Measurements from ENCODE around the gene DES. TPM values are rescaled to one million over a fixed set of nuclear protein-coding genes. Genes with fewer than 3 reads are reported as not detected.
A peak's percentile ranks its signal among the peaks of the same experiment; 100 is the strongest.

Gene DES
- total RNA-seq, 1 experiment from 2014 or later, result 0.13 TPM

DNA sequence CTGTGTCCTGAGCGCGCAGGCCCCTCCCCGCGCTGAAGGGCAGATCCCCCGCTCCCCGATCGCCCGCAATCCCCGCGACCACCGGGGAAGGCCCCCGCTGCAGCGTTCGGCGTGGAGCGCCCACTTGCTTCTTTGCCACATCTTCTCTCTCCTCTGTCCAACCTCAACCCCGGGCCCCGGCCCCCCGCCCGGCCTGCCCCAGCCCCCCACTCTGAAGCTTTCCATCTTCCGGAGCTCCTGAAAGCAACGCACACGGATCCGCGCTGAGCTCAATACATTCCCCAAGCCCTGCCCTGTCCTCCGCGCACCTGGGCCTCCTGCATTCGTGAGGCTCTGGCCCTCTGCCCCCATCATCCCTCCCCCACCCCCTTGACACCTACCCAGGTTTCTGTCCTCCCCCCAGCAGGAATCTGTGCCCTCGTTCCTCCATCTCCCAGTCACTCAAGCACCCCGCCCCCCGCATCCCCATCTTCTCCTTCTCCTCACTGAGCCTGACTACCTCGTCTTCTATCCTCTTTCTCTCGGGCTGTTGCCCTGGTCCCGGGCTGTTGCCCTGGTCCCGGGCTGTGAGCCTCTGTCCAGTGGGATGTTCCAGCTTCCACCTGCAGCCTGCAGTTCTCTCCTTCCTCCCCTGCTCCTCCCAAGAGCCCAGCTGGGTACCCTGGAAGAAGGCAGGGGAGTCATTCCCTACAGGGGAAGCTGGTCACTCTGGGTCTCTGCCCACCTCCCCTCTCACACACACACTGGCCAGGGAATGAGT, 24.3 kb downstream of the DES start:
- Histone ChIP-seq H3K9me3 (replicated peaks) (no peaks in the 10 kb centered on the region), H3K27ac (no peak overlapping the region), H3K27me3 (replicated peaks) (peaks cover 4% of the 10 kb centered on the region; the same call in 1 of the 2 replicates), H3K4me3 (peak overlapping the region; percentile 45), H3K36me3 (no peaks in the 10 kb centered on the region), H3K4me1 (replicated peaks) (peaks cover 8% of the 10 kb centered on the region)
- DNase-seq (ENCODE audit: low read depth in 1 of 2, low spot score in 2 of 2), result no peak

DNA sequence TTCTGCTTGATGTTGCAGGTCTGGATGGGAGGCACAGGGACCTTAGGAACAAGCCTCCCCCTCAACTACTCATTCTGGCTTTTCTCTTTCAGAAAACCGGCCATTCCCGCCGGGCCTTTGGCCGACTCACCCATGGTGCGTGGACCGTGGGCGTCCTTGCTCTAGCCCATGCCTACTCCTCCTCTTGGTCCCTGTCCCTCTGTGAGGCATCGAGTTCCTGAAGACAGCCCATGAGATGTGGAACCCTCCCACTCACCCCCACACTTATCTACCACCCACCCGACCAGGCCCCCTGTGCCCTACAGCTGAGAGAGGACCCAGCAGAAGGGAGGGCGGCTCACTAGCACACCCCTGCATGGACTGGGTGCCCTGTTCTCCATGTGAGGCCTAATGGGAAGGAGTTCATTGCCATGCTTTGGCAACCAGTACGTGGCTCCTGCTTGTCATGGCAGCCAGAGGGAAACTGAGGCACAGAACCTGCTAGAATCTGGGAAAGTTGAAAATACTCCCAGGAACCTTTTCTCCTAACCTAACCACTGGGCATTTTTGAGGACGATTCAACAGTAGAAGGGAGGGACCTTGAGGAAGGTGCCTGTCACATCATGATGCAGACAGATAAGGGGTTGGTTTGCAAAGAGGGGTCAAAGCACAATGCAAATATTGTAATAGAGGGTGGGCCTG, 25.0 kb downstream of the DES start:
- H3K36me3 ChIP-seq, result no peaks in the 10 kb centered on the region
- no peak for DNase-seq (ENCODE audit: low read depth in 1 of 2, low spot score in 2 of 2)
- H3K4me1 ChIP-seq (replicated peaks), result peaks cover 8% of the 10 kb centered on the region
- H3K4me3 ChIP-seq, result no peak overlapping the region
- no peak overlapping the region for H3K27ac ChIP-seq
- no peaks in the 10 kb centered on the region for H3K9me3 ChIP-seq (replicated peaks)
- H3K27me3 ChIP-seq (replicated peaks), result peaks cover 4% of the 10 kb centered on the region; the same call in 1 of the 2 replicates

DNA sequence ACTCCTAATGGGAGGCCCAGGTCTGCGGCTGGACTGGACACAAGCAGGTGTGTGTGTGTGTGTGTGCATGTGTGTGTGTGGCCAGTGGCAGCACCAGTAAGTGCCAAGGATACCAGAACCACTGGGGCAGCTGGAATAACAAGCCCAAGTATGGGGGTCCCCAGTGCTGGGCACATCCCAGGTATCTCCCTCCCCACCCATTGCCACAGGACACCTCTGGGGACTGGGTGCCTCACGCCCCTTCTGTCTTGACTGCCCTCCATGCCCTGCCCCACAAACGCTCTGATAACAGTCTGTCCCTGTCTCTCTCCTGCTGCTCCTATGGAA, 25.5 kb downstream of the DES start:
- Histone ChIP-seq H3K4me1 (replicated peaks) (peaks cover 8% of the 10 kb centered on the region), H3K27me3 (replicated peaks) (peaks cover 4% of the 10 kb centered on the region; the same call in 1 of the 2 replicates), H3K36me3 (no peaks in the 10 kb centered on the region), H3K9me3 (replicated peaks) (no peaks in the 10 kb centered on the region), H3K4me3 (no peak overlapping the region), H3K27ac (no peak overlapping the region)
- no peak for DNase-seq (ENCODE audit: low read depth in 1 of 2, low spot score in 2 of 2)

DNA sequence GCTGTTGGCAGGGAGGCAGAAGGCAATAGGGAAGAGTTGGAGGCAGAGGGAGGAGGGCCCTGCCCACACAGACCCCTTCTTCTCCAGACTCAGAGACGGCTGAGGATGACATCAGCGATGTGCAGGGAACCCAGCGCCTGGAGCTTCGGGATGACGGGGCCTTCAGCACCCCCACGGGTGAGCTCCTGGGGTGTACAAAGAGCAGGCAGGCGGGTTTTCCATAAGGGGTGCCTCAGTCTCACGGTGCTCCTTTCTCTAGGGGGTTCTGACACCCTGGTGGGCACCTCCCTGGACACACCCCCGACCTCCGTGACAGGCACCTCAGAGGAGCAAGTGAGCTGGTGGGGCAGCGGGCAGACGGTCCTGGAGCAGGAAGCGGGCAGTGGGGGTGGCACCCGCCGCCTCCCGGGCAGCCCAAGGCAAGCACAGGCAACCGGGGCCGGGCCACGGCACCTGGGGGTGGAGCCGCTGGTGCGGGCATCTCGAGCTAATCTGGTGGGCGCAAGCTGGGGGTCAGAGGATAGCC, 26.5 kb downstream of the DES start:
- Histone ChIP-seq H3K27ac (no peak overlapping the region), H3K9me3 (replicated peaks) (no peaks in the 10 kb centered on the region), H3K36me3 (no peaks in the 10 kb centered on the region), H3K4me3 (no peak overlapping the region), H3K27me3 (replicated peaks) (peaks cover 4% of the 10 kb centered on the region; the same call in 1 of the 2 replicates), H3K4me1 (replicated peaks) (peaks cover 8% of the 10 kb centered on the region)
- DNase-seq (ENCODE audit: low read depth in 1 of 2, low spot score in 2 of 2), result no peak

DNA sequence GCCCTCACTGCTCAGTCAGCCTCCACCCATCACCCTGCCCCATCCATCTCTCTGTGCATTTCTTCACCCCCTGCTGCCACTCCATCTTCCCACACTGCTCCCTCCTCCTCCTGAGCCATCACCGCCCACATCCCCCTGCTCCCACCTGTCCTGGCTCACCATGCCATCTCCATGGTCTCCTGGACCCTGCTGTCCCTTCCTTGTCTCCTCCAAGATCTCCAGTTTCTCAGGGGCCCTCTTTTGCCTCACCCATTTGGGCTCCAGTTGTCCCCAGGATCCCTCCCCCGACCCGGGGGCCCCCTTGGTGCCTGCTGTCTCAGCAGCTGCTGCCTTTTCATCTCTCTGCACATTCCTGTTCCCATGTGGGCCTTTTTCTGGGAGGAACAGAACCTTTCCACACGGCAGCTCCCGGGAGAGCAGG, 27.1 kb downstream of the DES start:
- no peak overlapping the region for H3K27ac ChIP-seq
- no peak for DNase-seq (ENCODE audit: low read depth in 1 of 2, low spot score in 2 of 2)
- no peak overlapping the region for H3K4me3 ChIP-seq
- H3K36me3 ChIP-seq, result no peaks in the 10 kb centered on the region
- no peaks in the 10 kb centered on the region for H3K9me3 ChIP-seq (replicated peaks)
- peaks cover 8% of the 10 kb centered on the region for H3K4me1 ChIP-seq (replicated peaks)
- H3K27me3 ChIP-seq (replicated peaks), result peaks cover 4% of the 10 kb centered on the region; the same call in 1 of the 2 replicates

DNA sequence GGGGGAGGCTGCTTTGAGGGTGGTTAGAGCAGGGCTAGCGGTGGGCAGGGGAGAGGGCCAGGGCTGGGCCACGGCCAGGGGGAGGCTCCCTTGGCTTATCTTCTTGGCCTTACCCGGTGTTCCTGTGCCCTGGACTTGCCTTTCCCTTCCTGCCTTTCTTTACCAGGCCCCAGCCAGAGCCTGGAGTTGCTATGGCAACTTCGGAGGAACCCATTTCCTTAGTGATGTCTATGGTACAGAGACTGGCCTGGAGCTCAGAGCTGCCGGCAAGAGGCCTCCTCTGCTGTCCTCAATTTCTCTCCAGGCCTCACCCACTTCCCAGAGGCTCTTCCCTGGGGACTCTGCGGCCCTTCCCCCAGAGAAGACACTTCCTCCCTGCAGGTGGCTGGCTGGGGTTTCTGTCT, 27.9 kb downstream of the DES start:
- Histone ChIP-seq H3K27me3 (replicated peaks) (no peaks in the 10 kb centered on the region), H3K27ac (no peak overlapping the region), H3K9me3 (replicated peaks) (no peaks in the 10 kb centered on the region), H3K4me1 (replicated peaks) (peaks cover 6% of the 10 kb centered on the region), H3K4me3 (no peak overlapping the region), H3K36me3 (no peaks in the 10 kb centered on the region)
- peak in 1 of 2 experiments; percentile 43 for DNase-seq (ENCODE audit: low read depth in 1 of 2, low spot score in 2 of 2)

DNA sequence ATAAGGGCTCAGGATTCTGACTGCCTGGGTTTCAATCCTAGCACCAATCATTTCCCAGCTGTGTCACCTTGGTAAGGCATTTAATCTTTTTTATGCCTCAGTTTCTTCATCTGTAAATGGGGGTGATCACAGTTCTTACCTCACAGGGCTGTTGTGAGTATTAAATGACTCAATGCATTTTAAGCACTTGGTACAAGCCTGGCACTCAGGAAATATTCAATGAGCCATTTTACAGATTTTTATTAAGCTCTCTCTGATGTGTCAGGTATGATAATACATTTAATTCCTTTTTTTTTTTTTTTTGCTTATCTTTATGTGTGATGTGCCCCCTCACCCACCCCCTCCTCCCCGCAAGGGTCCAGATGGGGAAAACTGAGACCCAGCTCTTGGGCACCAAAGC, 28.5 kb downstream of the DES start:
- Histone ChIP-seq H3K36me3 (no peaks in the 10 kb centered on the region), H3K27me3 (replicated peaks) (no peaks in the 10 kb centered on the region), H3K27ac (no peak overlapping the region), H3K4me1 (replicated peaks) (peaks cover under 1% of the 10 kb centered on the region), H3K9me3 (replicated peaks) (no peaks in the 10 kb centered on the region), H3K4me3 (no peak overlapping the region)
- DNase-seq (ENCODE audit: low read depth in 1 of 2, low spot score in 2 of 2), result no peak

DNA sequence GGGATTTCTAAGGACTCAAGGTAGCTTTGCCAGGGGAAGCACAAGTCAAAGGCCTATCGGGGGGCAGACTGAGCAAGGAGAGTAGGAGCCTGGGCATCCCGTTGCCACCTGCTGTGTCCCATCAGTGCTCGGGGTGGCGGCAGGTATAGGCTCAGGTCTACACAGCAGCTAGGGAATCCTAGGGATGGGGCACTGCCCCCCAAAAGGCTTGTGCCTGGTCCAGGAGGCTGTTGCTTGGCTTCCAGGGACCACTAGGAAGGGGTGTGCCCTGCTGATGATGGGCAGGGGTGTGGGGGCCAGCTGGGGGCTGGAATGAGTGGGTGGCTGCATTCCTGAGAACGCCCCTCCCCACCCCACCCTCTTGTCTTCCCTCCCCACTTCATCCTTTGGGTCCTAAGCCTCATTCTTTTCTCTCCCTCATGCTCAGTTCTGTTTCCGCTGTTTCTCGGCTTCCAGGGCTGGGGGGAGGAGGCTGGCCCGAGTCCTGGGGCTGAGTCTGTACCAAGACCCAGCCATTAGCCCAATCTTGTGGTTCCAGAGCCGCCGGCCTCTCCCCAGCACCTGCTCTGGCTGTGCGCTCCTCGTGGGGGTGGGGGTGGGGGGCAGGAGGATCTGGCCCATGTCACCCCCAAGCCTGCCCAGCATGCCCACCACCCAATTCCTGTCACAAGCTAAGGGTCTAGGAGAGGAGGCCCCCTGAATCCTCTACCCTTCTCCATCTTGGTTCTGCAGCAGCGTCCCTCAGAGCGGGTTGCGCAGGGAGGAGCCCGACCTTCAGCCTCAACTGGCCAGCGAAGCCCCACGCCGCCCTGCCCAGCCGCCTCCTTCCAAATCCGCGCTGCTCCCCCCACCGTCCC, 29.3 kb downstream of the DES start:
- Histone ChIP-seq H3K9me3 (replicated peaks) (no peaks in the 10 kb centered on the region), H3K4me3 (no peak overlapping the region), H3K27me3 (replicated peaks) (no peaks in the 10 kb centered on the region), H3K27ac (no peak overlapping the region), H3K4me1 (replicated peaks) (peaks cover 2% of the 10 kb centered on the region), H3K36me3 (no peaks in the 10 kb centered on the region)
- no peak for DNase-seq (ENCODE audit: low read depth in 1 of 2, low spot score in 2 of 2)

DNA sequence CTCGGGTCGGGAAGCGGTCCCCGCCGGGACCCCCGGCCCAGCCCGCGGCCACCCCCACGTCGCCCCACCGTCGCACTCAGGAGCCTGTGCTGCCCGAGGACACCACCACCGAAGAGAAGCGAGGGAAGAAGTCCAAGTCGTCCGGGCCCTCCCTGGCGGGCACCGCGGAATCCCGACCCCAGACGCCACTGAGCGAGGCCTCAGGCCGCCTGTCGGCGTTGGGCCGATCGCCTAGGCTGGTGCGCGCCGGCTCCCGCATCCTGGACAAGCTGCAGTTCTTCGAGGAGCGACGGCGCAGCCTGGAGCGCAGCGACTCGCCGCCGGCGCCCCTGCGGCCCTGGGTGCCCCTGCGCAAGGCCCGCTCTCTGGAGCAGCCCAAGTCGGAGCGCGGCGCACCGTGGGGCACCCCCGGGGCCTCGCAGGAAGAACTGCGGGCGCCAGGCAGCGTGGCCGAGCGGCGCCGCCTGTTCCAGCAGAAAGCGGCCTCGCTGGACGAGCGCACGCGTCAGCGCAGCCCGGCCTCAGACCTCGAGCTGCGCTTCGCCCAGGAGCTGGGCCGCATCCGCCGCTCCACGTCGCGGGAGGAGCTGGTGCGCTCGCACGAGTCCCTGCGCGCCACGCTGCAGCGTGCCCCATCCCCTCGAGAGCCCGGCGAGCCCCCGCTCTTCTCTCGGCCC, 30.1 kb downstream of the DES start:
- H3K36me3 ChIP-seq, result no peaks in the 10 kb centered on the region
- peaks cover 10% of the 10 kb centered on the region for H3K4me1 ChIP-seq (replicated peaks)
- H3K27me3 ChIP-seq (replicated peaks), result no peaks in the 10 kb centered on the region
- peak in 1 of 2 experiments; percentile 42 for DNase-seq (ENCODE audit: low read depth in 1 of 2, low spot score in 2 of 2)
- H3K4me3 ChIP-seq, result no peak overlapping the region
- no peaks in the 10 kb centered on the region for H3K9me3 ChIP-seq (replicated peaks)
- no peak overlapping the region for H3K27ac ChIP-seq

DNA sequence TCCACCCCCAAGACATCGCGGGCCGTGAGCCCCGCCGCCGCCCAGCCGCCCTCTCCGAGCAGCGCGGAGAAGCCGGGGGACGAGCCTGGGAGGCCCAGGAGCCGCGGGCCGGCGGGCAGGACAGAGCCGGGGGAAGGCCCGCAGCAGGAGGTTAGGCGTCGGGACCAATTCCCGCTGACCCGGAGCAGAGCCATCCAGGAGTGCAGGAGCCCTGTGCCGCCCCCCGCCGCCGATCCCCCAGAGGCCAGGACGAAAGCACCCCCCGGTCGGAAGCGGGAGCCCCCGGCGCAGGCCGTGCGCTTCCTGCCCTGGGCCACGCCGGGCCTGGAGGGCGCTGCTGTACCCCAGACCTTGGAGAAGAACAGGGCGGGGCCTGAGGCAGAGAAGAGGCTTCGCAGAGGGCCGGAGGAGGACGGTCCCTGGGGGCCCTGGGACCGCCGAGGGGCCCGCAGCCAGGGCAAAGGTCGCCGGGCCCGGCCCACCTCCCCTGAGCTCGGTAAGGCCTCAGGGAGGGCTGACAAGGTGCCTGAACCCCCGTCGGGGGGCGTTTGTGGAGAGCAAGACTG, 30.7 kb downstream of the DES start:
- Histone ChIP-seq H3K36me3 (no peaks in the 10 kb centered on the region), H3K4me3 (no peak overlapping the region), H3K27ac (no peak overlapping the region), H3K27me3 (replicated peaks) (no peaks in the 10 kb centered on the region), H3K9me3 (replicated peaks) (no peaks in the 10 kb centered on the region), H3K4me1 (replicated peaks) (peaks cover 16% of the 10 kb centered on the region)
- DNase-seq (ENCODE audit: low read depth in 1 of 2, low spot score in 2 of 2), result no peak

DNA sequence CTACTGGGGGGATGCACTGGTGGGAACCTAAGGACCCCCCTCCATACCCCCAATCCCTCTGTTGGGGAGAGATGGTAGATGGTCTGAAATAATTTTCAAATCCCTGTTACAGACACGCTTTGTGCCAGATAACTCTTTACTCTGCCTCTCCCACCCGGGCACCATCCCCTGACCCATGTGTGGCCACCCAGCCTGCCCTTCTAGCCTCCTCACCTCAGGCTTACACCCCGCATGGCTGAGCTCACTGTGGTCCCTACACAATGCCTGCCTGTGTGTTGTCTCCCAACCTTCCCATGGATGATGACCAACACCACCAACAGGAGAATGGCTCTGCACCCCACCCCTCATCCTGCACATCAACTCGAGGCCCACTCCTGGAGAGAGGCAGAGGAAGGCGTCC, 31.4 kb downstream of the DES start:
- Histone ChIP-seq H3K4me3 (no peak overlapping the region), H3K9me3 (replicated peaks) (no peaks in the 10 kb centered on the region), H3K4me1 (replicated peaks) (peaks cover 22% of the 10 kb centered on the region), H3K27me3 (replicated peaks) (no peaks in the 10 kb centered on the region), H3K27ac (no peak overlapping the region), H3K36me3 (no peaks in the 10 kb centered on the region)
- no peak for DNase-seq (ENCODE audit: low read depth in 1 of 2, low spot score in 2 of 2)

DNA sequence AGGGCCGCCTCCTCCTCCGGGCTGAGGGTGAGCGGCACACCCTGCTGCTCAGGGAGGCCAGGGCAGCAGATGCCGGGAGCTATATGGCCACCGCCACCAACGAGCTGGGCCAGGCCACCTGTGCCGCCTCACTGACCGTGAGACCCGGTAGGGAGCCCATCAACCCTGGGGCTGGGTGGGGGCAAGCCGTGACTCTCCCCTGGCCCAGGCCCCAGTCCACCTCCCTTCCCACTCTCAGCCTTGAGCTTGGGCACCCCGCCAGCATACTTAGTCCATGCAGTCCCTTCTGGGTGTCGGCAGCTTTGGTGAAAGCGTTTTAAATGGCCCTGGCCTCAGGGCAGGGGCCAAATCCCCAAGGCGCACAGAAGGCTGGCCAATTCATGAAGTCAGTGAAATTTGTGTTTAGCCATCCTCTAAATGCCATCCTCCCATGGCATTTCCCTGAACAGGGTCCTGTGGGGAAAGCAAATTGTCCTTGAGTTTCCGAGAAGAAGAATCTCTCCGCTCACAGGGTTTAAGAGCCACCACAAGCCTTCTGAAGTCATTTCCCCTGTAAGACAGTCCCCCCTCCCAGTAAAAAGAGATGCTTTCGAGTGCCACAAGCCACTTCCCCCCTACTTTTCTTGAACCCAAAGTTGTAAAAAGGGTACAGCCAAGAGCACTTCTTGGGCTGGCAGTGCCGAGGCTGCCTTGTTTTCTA, 33.6 kb downstream of the DES start:
- H3K27ac ChIP-seq, result no peak overlapping the region
- no peak overlapping the region for H3K4me3 ChIP-seq
- 0 out of 2 replicates have a peak, but pooled peaks cover 2% of the 10 kb centered on the region for H3K36me3 ChIP-seq
- no peaks in the 10 kb centered on the region for H3K9me3 ChIP-seq (replicated peaks)
- peaks cover 22% of the 10 kb centered on the region for H3K4me1 ChIP-seq (replicated peaks)
- DNase-seq (ENCODE audit: low read depth in 1 of 2, low spot score in 2 of 2), result no peak
- H3K27me3 ChIP-seq (replicated peaks), result no peaks in the 10 kb centered on the region
